Transverse colon (tissue), 4 donors: ENCODE results near the gene PALLD.

Experiments
- CTCF ChIP-seq, 5 experiments: fragments of 200-600 bp in 3 of 5; fragments of 450-650 bp in 2 of 5; sonication (generic) in 3 of 5; IDR thresholded peaks; 1 replicate in 2 of 5; 2 replicates in 3 of 5; pipeline ENCODE4 v1.5.1; 2016 to 2017; ENCODE audit warnings: antibody characterized with exemption in 5 of 5, inconsistent platforms in 3 of 5, mild to moderate bottlenecking in 2 of 5, moderate library complexity in 1 of 5
- POLR2AphosphoS5 ChIP-seq, 3 donors: sonication (generic); formaldehyde crosslinking; IDR thresholded peaks; one replicate each; pipeline ENCODE4 v1.6.1; 2016; ENCODE audit warnings: antibody characterized with exemption in 3 of 3

- TF ChIP-seq CTCF (IDR thresholded peaks at IDR 0.05) = no peak
- TF ChIP-seq POLR2AphosphoS5 (IDR thresholded peaks at IDR 0.05) = no peak
Observed at GRCh38 chr4:168509786-168510185, 12.9 kb downstream of the PALLD start.
